Occipital lobe (tissue), 2 donors: ENCODE data around the gene NAT10. TPM values are rescaled to one million over a fixed set of nuclear protein-coding genes. Genes with fewer than 3 reads are reported as not detected.

Experiments used
- DNase-seq: peaks from one replicate; lab custom pipeline; 2025; lab: John Stamatoyannopoulos, UW
- total RNA-seq: library from RNA; depleted of rRNA; stranded (reverse); fragments of >200 nt; gene quantifications from one replicate; pipeline ENCODE4 v1.2.3, GENCODE V29; 2014

Gene NAT10
- total RNA-seq, 1 donor from 2014 or later = 12.2 TPM

DNA sequence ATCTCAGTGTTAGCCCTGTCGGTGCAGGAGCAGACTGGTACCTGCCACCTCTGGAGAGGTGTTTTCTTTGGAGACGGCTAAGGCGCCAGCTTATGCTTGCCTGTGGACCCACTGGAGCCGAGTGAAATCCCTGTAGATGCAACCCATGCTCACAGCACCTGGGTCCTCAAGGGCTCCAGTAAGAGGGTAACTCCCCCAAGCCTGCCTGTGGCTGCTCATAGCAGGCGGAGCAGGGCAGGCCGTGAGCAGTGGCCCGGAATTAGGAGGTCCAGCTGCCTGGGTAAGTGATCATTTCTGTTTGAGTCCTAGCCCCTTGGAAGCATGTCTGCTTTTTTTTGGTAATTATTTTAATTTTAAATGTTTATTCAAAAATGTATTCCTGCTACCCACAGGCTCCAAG, 43.8 kb downstream of the NAT10 start:
- no peak for DNase-seq

DNA sequence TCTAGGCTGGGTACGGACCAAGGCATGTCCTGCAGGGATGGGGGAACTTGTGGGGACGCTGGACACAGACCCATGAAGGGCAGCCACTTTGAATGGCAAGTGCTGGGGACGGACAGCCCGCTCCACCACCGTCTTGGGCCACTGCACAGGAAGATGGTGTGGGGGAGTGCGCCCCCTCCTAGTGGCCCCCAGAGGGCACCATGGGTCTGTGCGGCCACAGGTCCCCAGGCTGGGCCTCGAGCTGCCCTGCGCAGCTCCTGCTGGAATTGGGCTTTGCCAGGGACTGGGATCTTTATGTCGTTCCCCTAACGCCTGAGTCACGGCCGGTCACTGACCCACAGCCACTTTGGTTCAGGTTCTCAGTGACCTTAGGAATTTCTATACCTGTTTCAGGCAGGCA, 44.4 kb downstream of the NAT10 start:
- no peak for DNase-seq

- DNase-seq = no peak
These were observed 45.2 kb downstream of the NAT10 start for GRCh38 chr11:34150494-34151151.

- DNase-seq = no peak
These were observed 45.7 kb downstream of the NAT10 start for GRCh38 chr11:34151166-34151565.

DNA sequence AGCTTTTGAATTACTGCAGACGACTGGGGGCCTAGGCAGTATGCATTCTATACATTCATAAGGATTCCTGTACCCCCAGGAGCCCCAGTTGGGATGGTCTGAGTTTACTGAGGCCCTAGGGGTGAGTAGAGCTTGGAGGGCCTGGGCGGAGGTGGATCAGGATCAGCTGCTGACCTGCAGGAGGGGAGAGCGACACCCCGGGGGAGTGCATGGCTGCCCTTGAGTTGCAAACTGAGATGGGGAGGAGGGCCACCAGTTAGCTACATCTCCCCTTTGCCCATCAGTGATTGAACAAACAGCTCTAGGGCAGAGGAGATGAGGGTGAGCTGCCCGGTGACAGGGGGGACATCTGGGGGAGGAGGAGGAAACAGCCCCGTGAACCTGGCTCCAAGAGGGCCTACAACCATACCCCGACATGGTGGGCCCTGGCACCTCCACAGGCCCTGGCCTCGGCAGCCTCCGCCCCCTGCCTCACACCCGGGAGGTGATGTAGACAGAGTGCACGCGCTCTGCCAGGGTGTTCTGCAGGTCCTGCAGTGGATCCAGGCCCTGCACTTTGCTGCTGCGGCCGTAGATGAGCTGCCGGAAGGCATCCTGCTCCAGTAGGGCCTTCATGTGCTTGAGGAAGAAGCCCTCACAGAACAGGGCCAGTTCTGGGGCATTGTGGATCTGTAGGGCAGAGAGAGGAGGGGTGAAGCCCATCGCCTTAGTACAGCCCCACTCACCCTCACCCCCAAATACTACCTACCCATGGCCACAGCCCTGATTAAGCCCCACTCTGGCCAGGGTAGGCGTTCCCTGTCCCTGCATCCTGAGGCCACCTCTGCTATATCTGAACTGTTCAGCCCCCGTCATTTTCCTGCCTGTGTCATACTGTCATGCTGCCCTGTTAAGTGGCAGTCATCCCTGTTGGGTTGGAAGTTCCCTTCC, 46.8 kb downstream of the NAT10 start:
- DNase-seq = no peak

- DNase-seq = no peak
These were observed 48.8 kb downstream of the NAT10 start for GRCh38 chr11:34154059-34154875.

DNA sequence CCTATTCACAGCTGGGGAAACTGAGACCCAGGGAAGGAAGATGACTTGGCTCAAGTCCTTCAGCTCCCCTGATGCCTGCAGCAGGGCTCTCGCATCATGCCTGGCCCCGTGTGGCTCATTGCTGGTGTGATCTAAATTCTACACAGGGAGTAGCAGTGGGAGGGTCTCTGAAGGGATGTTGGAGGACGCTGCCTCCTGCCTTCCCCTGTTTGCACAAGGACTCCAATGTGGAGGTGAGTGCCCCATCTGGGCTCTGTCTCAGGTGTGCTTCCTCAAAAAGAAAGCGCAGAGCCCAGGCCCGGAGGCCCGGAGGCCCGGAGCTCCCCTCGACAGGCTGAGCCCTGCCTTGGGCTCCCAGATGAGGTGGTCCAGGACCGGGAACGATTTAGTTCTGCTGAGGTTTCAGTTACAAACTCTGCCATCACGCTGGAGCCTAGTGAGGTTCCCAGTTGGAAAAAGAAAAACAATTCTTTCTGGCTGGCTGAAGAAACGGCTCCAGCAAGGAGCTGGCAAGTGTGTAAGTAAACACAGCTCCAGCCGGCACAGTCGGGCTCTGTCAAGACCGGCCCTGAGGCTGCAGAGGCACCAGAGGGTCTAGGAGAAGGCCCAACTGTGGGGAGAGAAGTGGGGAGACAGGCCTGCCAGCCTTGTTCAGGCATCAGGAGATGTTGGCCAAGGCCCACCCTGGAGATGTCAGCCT, 49.8 kb downstream of the NAT10 start:
- no peak for DNase-seq

GRCh38 chr11:34155757-34156062, 50.3 kb downstream of the NAT10 start:
- DNase-seq = no peak

DNA sequence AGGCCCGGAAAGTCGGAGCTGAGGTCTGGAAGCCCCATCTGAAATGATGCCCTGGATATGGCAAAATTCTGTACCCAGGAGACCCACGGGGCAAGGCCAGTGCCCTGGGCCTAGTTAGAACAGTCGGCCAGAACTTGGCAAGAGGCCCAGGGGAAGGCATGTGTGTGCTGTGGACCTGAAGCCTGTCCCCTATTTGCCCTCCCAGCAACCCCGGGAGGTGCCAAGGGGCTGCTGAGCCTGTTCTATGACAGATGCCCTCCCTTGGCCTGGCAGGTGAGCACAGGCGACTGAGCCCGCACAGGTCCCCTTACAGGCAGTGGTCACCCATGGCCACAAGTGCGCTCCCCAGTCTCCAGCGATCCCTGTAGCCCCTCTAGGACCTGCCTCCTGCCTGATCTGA, 51.7 kb downstream of the NAT10 start:
- DNase-seq = no peak

DNA sequence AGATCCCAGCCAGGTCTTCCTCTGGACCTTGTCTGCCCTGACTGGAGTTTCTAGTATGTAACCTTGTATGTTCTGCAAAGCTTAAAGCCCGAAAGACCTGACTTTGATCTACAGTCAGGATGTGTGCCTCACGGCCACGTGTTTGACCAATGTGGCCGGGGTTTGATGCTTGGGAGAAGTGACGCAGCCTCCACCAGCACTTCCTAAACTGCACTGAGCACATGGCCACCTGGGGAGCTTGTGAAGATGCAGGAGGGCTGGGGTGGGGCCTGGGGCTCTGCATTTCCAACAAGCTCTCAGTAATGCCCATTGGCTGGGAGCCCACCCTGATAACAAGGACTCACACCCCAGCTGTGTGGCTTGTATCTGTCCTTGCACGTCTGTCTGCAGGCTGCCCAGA, 53.2 kb downstream of the NAT10 start:
- DNase-seq = no peak

DNA sequence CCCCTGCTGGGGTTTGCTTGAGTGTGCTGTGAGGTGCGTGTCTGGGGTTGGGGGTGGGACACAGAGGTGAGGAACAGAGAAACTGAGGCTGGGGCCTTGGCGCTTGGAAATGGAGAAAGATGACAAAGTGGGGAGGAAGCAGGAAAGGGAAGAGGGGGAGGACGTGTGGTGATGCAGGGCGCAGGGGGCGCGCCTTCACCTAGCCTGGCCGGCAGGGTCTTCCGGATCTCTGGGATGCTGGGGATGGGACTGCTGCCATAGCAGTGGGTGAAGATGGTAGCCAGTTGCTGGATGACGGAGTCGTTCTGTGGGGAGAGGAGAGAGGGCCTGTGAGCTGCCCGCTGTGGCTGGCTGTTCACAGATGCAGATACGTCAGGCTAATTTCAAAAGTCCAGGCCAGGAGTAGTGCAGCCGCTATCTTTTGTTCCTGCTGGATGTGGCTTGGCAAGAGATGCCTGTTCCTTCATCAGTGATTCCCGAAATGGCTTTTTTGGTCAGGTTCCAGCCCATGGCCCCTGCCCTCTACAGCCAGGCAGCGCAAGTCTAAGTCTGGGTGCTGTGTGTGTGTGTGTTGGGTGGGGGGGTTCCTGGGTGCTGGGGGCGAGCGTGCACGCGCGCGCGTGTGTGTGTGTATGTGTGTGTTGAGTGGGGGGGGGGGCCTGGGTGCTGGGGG, 54.8 kb downstream of the NAT10 start:
- DNase-seq = no peak

GRCh38 chr11:34160791-34161190, 55.4 kb downstream of the NAT10 start:
- no peak for DNase-seq

DNA sequence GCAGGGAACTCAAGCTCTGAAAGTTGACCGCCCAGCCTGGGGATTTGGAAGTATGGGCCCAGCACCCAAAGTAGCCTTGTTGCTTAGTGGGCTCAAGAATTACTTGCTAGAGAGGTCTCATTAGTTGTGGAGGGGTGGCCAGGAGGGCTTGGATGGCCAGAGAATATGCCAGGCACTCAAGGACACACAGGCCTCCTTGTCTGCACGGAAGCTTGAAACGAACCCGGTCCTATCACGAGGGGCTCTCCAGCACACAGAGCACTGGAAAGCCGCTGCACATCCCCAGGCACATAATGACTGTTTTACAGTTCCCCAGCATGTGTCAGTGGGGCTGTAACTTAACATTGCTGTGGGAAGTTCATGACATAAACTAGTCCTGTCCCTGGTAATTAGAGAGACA, 55.9 kb downstream of the NAT10 start:
- no peak for DNase-seq

DNA sequence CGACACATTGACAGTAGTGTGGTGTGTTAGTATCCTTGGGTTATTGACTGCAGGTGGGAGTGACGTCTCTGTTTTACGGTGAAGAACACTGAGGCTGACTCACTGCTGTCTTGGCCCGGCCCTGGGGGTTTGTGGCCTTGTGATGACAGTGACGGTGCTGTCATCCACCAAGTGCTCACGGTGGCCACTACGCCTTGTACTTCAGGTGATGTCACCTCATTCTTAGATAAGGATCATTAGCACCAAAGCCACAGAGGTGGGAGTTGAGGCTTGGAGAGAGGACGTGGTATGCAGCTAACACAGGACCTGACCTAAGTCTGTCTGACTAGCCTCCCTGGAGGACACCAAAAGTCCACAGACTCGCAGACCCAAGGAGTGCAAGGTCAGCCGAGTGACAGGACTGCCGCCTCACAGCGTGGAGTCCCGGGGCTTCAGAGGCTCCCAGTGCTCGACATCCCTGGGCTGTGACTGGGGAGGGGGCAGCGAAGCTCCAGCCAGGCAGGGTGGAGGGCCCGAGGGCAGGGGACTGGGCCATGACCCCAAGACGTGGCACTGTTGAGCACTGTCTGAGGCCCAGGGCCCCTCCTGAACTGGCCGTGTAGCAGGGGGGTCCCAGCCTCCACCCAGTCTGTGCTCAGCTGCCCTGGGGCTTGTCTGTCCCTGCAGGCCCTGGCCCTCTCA, 56.5 kb downstream of the NAT10 start:
- DNase-seq = no peak

- no peak for DNase-seq
These were observed 57.0 kb downstream of the NAT10 start for GRCh38 chr11:34162493-34162820.

- DNase-seq = no peak
These were observed 57.4 kb downstream of the NAT10 start for GRCh38 chr11:34162856-34163255.

GRCh38 chr11:34165121-34165520, 59.7 kb downstream of the NAT10 start:
- no peak for DNase-seq

DNA sequence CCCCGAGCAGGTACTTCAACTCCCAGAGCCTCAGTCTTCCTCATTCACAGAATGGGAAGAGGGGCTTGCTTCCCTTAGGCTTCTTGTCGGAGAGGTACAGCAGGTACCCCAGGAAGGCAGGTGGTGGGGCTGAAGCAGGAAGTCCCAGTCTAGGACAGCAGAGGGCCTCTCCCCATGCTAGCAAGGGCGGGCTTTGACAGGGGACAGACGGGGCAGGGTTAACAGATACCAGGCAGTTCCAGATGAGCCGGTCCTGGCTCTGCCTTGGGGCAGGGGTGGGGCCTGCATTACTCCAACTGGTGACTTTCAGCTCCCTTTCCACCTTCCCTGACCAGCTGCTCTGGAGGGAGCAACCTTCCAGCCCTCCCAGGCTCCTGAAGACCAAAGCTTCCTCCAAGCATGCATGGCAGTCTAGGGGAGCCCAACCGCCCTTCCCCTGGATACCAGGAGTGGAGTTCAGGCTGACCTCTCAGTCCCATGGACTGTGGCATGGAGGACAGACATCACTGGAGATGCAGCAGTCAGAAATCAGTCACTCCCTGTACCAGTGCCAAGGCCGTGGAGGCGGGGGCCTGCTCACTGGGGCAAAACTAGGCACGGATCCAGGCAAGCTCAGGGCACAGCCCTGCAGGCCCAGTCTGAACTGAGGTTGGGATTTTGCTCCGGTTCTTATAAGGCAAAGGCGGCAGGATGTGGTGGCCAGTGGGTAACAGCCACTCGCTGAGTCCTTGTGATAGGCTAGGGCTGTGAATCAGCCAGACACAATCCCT, 60.5 kb downstream of the NAT10 start:
- DNase-seq = no peak

- DNase-seq = no peak
These were observed 61.6 kb downstream of the NAT10 start for GRCh38 chr11:34166806-34167740.
